Testis (tissue), 2 donors: ENCODE data around the gene TNFAIP1.

Source experiments
- POLR2A ChIP-seq: fragments of 450-650 bp; IDR thresholded peaks from one replicate; pipeline ENCODE4 v1.6.1; 2017; ENCODE audit warnings: antibody characterized with exemption, mild to moderate bottlenecking, moderate library complexity
- TF ChIP-seq, protein P1 (sequence below), 3 experiments: fragments of 450-650 bp in 2 of 3; fragments of 200-600 bp in 1 of 3; sonication (generic) in 1 of 3; IDR thresholded peaks; one replicate each; pipeline ENCODE4 v1.5.1; 2016 to 2019; ENCODE audit warnings: antibody characterized with exemption in 3 of 3, mild to moderate bottlenecking in 2 of 3, moderate library complexity in 1 of 3

DNA sequence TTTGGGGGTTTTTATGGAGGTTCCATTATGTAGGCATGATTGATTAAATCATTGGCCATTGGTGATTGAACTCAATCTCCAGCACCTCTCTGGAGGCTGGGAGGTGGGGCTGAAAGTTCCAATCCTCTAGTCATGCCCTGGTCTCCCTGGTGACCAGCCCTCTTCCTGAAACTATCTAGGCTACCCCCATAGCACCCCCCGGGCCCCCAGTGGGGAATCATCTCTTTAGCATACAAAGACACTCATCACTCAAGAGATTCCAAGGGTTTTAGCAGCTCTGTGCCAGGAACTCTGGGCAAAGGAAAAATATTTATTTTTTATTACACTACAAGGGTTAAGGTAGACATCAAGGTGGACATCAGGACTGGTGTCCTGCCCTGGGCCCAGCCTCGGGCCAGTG, 59.9 kb downstream of the TNFAIP1 start:
- TF ChIP-seq, protein P1, sequence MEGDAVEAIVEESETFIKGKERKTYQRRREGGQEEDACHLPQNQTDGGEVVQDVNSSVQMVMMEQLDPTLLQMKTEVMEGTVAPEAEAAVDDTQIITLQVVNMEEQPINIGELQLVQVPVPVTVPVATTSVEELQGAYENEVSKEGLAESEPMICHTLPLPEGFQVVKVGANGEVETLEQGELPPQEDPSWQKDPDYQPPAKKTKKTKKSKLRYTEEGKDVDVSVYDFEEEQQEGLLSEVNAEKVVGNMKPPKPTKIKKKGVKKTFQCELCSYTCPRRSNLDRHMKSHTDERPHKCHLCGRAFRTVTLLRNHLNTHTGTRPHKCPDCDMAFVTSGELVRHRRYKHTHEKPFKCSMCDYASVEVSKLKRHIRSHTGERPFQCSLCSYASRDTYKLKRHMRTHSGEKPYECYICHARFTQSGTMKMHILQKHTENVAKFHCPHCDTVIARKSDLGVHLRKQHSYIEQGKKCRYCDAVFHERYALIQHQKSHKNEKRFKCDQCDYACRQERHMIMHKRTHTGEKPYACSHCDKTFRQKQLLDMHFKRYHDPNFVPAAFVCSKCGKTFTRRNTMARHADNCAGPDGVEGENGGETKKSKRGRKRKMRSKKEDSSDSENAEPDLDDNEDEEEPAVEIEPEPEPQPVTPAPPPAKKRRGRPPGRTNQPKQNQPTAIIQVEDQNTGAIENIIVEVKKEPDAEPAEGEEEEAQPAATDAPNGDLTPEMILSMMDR (IDR thresholded peaks at IDR 0.05) = no peak
- no peak for TF ChIP-seq POLR2A
